Esophagus muscularis mucosa (tissue), 4 donors: ENCODE results near the gene FADS2.

Experiments used
- CTCF ChIP-seq, 3 experiments: fragments of 200-600 bp in 2 of 3; fragments of 450-650 bp in 1 of 3; sonication (generic) in 2 of 3; IDR thresholded peaks; one replicate each; pipeline ENCODE4 v1.5.1; 2017 to 2019; ENCODE audit warnings: antibody characterized with exemption in 3 of 3, mild to moderate bottlenecking in 2 of 3, moderate library complexity in 1 of 3
- EP300 ChIP-seq: sonication (generic); formaldehyde crosslinking; IDR thresholded peaks from one replicate; pipeline ENCODE4 v1.6.1; 2017; ENCODE audit warnings: antibody characterized with exemption
- POLR2A ChIP-seq: fragments of 450-650 bp; IDR thresholded peaks from one replicate; pipeline ENCODE4 v1.6.1; 2017; ENCODE audit warnings: antibody characterized with exemption, moderate library complexity, mild to moderate bottlenecking, low read depth
- POLR2AphosphoS5 ChIP-seq, 2 donors: sonication (generic); formaldehyde crosslinking; IDR thresholded peaks; one replicate each; pipeline ENCODE4 v1.6.1; 2017; ENCODE audit warnings: antibody characterized with exemption in 2 of 2

GRCh38 chr11:61780581-61781162 is 47.4 kb upstream of the FADS2 start:
- TF ChIP-seq CTCF (IDR thresholded peaks at IDR 0.05) (no peak), POLR2A (no peak), EP300 (no peak), POLR2AphosphoS5 (IDR thresholded peaks at IDR 0.05) (no peak)
